Uterus (tissue), 4 donors: Measurements from ENCODE around the gene SORCS3. TPM values are rescaled to one million over a fixed set of nuclear protein-coding genes. Genes with fewer than 3 reads are reported as not detected.

Source experiments
- DNase-seq, 2 donors: peaks; one replicate each; pipeline ENCODE4 v3.0.0-alpha.2; 2019 to 2020
- H3K27ac ChIP-seq, 2 donors: fragments of 200-600 bp; sonication (generic); 1 replicate in 1 of 2; 2 replicates in 1 of 2; pipeline ENCODE4 v1.5.1; 2016 to 2018
- H3K27me3 ChIP-seq, 2 donors: fragments of 200-600 bp; sonication (generic); one replicate each; pipeline ENCODE4 v1.5.1; 2018 to 2019; ENCODE audit warnings: control low read depth in 1 of 2
- H3K36me3 ChIP-seq, 2 donors: fragments of 200-600 bp; sonication (generic); one replicate each; pipeline ENCODE4 v1.5.1; 2019; ENCODE audit warnings: control low read depth in 1 of 2
- H3K4me1 ChIP-seq, 2 donors: fragments of 200-600 bp; sonication (generic); one replicate each; pipeline ENCODE4 v1.5.1; 2018 to 2019; ENCODE audit warnings: control low read depth in 1 of 2
- H3K4me3 ChIP-seq, 2 donors: fragments of 200-600 bp; sonication (generic); 1 replicate in 1 of 2; 2 replicates in 1 of 2; pipeline ENCODE4 v1.5.1; 2018 to 2019; ENCODE audit warnings: mild to moderate bottlenecking in 1 of 2
- H3K9me3 ChIP-seq, 2 donors: fragments of 200-600 bp; sonication (generic); one replicate each; pipeline ENCODE4 v1.5.1; 2019; ENCODE audit warnings: control low read depth in 1 of 2
- CTCF ChIP-seq, 4 experiments: fragments of 200-600 bp in 2 of 4; fragments of 450-650 bp in 2 of 4; sonication (generic) in 2 of 4; IDR thresholded peaks; one replicate each; pipeline ENCODE4 v1.5.1; 2016 to 2019; ENCODE audit warnings: antibody characterized with exemption in 4 of 4, mild to moderate bottlenecking in 2 of 4, moderate library complexity in 1 of 4
- POLR2A ChIP-seq, 2 donors: fragments of 450-650 bp; IDR thresholded peaks; one replicate each; pipeline ENCODE4 v1.6.1; 2016; ENCODE audit warnings: antibody characterized with exemption in 2 of 2, mild to moderate bottlenecking in 1 of 2, moderate library complexity in 1 of 2
- intact Hi-C: fragments of 100-400 bp; cut with DNase I; formaldehyde crosslinking; loops from one replicate; pipeline ENCODE4 v1.15.1; 2023; ENCODE audit warnings: low total_unique reads
- total RNA-seq, 4 donors: library from RNA; depleted of rRNA in 3 of 4; stranded (reverse); fragments of >200 nt in 3 of 4; gene quantifications; one replicate each; pipeline versions ENCODE4 v1.1.0 to v1.2.4, GENCODE V29; 2014 to 2023
- donor health status: DM: yes; HTN: yes; CAD: no.

The SORCS3 gene
- total RNA-seq, 4 donors from 2014 or later: 0.77 to 2.4 TPM; not detected in 2

GRCh38 chr10:104873161-104873560, 232.1 kb downstream of the SORCS3 start:
- H3K4me3 ChIP-seq: no peak overlapping the region
- H3K27me3 ChIP-seq: no peaks in the 10 kb centered on the region
- no peaks in the 10 kb centered on the region for H3K9me3 ChIP-seq
- no peak for DNase-seq
- H3K36me3 ChIP-seq: no peaks in the 10 kb centered on the region
- TF ChIP-seq CTCF (IDR thresholded peaks at IDR 0.05): no peak
- no peak for TF ChIP-seq POLR2A (IDR thresholded peaks at IDR 0.05)
- intact Hi-C loops: no loop called here
- H3K27ac ChIP-seq: no peak overlapping the region
- no peaks in the 10 kb centered on the region for H3K4me1 ChIP-seq

GRCh38 chr10:104875561-104875960, 234.5 kb downstream of the SORCS3 start:
- Histone ChIP-seq H3K27ac (no peak overlapping the region), H3K9me3 (no peaks in the 10 kb centered on the region), H3K4me1 (no peaks in the 10 kb centered on the region), H3K4me3 (no peak overlapping the region), H3K36me3 (no peaks in the 10 kb centered on the region), H3K27me3 (no peaks in the 10 kb centered on the region)
- TF ChIP-seq POLR2A (IDR thresholded peaks at IDR 0.05): no peak
- TF ChIP-seq CTCF (IDR thresholded peaks at IDR 0.05): no peak
- intact Hi-C loops: no loop called here
- DNase-seq: no peak

GRCh38 chr10:104880624-104881398, 239.7 kb downstream of the SORCS3 start:
- no peaks in the 10 kb centered on the region for H3K4me1 ChIP-seq
- no peaks in the 10 kb centered on the region for H3K9me3 ChIP-seq
- H3K27me3 ChIP-seq: no peaks in the 10 kb centered on the region
- DNase-seq: no peak
- H3K4me3 ChIP-seq: no peak overlapping the region
- TF ChIP-seq POLR2A (IDR thresholded peaks at IDR 0.05) (no peak), CTCF (IDR thresholded peaks at IDR 0.05) (no peak)
- H3K36me3 ChIP-seq: no peaks in the 10 kb centered on the region
- intact Hi-C loops: no loop called here
- no peak overlapping the region for H3K27ac ChIP-seq

- no peaks in the 10 kb centered on the region for H3K4me1 ChIP-seq
- no peak overlapping the region for H3K27ac ChIP-seq
- H3K9me3 ChIP-seq: no peaks in the 10 kb centered on the region
- H3K4me3 ChIP-seq: no peak overlapping the region
- no peaks in the 10 kb centered on the region for H3K27me3 ChIP-seq
- DNase-seq: no peak
- H3K36me3 ChIP-seq: no peaks in the 10 kb centered on the region
- TF ChIP-seq CTCF (IDR thresholded peaks at IDR 0.05) (no peak), POLR2A (IDR thresholded peaks at IDR 0.05) (no peak)
- intact Hi-C loops: no loop called here
These were observed 240.7 kb downstream of the SORCS3 start for GRCh38 chr10:104881740-104882139.

- no peak for DNase-seq
- no peaks in the 10 kb centered on the region for H3K36me3 ChIP-seq
- intact Hi-C loops: no loop called here
- no peaks in the 10 kb centered on the region for H3K4me1 ChIP-seq
- H3K27me3 ChIP-seq: no peaks in the 10 kb centered on the region
- TF ChIP-seq CTCF (IDR thresholded peaks at IDR 0.05): no peak
- no peak for TF ChIP-seq POLR2A (IDR thresholded peaks at IDR 0.05)
- no peak overlapping the region for H3K4me3 ChIP-seq
- H3K27ac ChIP-seq: no peak overlapping the region
- H3K9me3 ChIP-seq: no peaks in the 10 kb centered on the region
These were observed 252.0 kb downstream of the SORCS3 start for GRCh38 chr10:104892879-104893617.
